ENCODE data around the gene ZDHHC7.

ZDHHC7 gene

DNA sequence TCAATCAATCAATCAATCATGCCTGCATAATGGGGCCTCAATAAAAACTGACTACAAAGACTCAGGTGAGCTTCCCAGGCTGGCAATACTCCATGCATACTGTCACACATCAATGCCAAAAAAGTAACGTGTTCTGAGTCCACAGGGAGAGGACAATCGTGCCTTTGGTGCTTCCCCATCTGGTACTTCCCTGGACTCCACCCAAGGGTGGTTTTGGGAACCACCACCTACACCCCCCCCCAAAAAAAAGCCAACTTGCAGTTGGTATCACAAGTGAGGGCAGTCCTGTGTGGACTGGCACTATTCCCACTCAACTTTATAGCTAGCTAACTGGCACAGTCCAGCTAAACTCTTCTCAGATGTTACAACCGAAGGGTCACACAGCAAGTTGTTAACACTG is 3.1 kb downstream of the ZDHHC7 start:
- H3K4me3 ChIP-seq (ENCODE audit: severe bottlenecking): no peak overlapping the region
- TF ChIP-seq, protein P1, sequence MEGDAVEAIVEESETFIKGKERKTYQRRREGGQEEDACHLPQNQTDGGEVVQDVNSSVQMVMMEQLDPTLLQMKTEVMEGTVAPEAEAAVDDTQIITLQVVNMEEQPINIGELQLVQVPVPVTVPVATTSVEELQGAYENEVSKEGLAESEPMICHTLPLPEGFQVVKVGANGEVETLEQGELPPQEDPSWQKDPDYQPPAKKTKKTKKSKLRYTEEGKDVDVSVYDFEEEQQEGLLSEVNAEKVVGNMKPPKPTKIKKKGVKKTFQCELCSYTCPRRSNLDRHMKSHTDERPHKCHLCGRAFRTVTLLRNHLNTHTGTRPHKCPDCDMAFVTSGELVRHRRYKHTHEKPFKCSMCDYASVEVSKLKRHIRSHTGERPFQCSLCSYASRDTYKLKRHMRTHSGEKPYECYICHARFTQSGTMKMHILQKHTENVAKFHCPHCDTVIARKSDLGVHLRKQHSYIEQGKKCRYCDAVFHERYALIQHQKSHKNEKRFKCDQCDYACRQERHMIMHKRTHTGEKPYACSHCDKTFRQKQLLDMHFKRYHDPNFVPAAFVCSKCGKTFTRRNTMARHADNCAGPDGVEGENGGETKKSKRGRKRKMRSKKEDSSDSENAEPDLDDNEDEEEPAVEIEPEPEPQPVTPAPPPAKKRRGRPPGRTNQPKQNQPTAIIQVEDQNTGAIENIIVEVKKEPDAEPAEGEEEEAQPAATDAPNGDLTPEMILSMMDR (IDR thresholded peaks at IDR 0.05; ENCODE audit: poor library complexity, severe bottlenecking): no peak
- H3K27ac ChIP-seq (ENCODE audit: poor library complexity, severe bottlenecking): peak overlapping the region; percentile 99
- DNase-seq (ENCODE audit: low spot score): no peak
- H3K27me3 ChIP-seq (ENCODE audit: insufficient read depth, poor library complexity, severe bottlenecking): no peaks in the 10 kb centered on the region
- ATAC-seq (ENCODE audit: low read depth): no peak
- peaks cover 42% of the 10 kb centered on the region for H3K4me1 ChIP-seq (ENCODE audit: insufficient read depth, poor library complexity, severe bottlenecking)
- no peaks in the 10 kb centered on the region for H3K9me3 ChIP-seq (ENCODE audit: severe bottlenecking)
- H3K36me3 ChIP-seq (ENCODE audit: low read depth): peaks cover 34% of the 10 kb centered on the region

DNA sequence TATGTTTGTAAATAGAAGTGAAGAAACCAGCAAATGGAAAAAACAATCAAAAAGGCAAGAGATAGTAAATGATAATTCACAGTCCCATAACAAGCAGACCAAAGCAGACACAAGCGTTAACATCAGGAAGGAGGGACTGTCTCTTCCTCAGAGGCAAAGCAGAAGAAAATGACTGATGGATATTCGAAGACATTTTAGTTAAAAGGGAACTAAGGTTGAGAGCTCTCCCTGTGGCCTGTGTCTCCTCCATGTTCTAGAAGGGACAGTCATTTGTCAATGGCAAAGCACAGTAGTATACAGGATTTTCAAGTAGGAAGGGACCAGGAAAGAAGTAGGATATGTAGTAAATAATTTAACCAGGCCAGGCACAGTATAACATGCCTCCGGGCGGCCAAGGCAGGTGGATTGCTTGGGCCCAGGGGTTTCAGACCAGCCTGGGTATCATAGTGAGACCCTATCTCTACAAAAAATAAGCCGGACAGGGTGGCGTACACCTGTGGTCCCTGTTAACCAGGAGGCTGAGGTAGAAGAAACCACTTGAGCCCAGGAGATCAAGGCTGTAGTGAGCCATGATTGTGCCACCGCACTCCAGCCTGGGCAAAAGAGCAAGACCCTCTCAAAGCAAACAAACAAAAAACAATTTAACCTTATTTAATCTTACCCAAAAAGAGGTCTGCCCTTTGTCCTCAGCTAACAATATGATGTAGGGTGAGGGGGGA is 3.7 kb downstream of the ZDHHC7 start:
- DNase-seq (ENCODE audit: low spot score) (no peak), ATAC-seq (ENCODE audit: low read depth) (no peak)
- Histone ChIP-seq H3K4me1 (ENCODE audit: insufficient read depth, poor library complexity, severe bottlenecking) (peaks cover 48% of the 10 kb centered on the region), H3K27me3 (ENCODE audit: insufficient read depth, poor library complexity, severe bottlenecking) (no peaks in the 10 kb centered on the region), H3K9me3 (ENCODE audit: severe bottlenecking) (no peaks in the 10 kb centered on the region), H3K4me3 (ENCODE audit: severe bottlenecking) (no peak overlapping the region), H3K27ac (ENCODE audit: poor library complexity, severe bottlenecking) (peak overlapping the region; percentile 99), H3K36me3 (ENCODE audit: low read depth) (peaks cover 38% of the 10 kb centered on the region)
- TF ChIP-seq, protein P1 (IDR thresholded peaks at IDR 0.05; ENCODE audit: poor library complexity, severe bottlenecking): no peak

DNA sequence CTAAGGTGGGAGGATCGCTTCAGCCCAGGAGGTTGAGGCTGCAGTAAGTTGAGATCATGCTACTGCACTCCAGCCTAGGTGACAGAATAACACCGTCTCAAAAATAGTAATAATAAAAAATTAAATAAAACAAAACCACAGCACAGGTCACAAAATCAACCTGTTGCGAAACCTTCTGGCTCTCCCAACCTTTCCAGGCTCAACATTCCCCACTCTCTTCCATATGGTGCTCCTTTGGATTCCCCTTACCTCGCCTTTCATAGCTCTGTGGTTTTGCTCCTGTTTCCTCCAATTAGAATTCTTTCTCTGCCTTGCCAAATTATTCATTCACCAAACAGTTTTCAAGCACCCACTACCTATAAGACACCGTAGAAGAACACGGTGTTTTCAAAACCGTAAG is 4.7 kb downstream of the ZDHHC7 start:
- H3K36me3 ChIP-seq (ENCODE audit: low read depth): peaks cover 47% of the 10 kb centered on the region
- H3K27me3 ChIP-seq (ENCODE audit: insufficient read depth, poor library complexity, severe bottlenecking): no peaks in the 10 kb centered on the region
- H3K4me1 ChIP-seq (ENCODE audit: insufficient read depth, poor library complexity, severe bottlenecking): peaks cover 51% of the 10 kb centered on the region
- DNase-seq (ENCODE audit: low spot score) (no peak), ATAC-seq (ENCODE audit: low read depth) (no peak)
- TF ChIP-seq, protein P1 (IDR thresholded peaks at IDR 0.05; ENCODE audit: poor library complexity, severe bottlenecking): no peak
- no peak overlapping the region for H3K4me3 ChIP-seq (ENCODE audit: severe bottlenecking)
- H3K9me3 ChIP-seq (ENCODE audit: severe bottlenecking): no peaks in the 10 kb centered on the region
- H3K27ac ChIP-seq (ENCODE audit: poor library complexity, severe bottlenecking): peak overlapping the region; percentile 99

- Histone ChIP-seq H3K4me1 (ENCODE audit: insufficient read depth, poor library complexity, severe bottlenecking) (peaks cover 63% of the 10 kb centered on the region), H3K27ac (ENCODE audit: poor library complexity, severe bottlenecking) (peak overlapping the region; percentile 99), H3K36me3 (ENCODE audit: low read depth) (peaks cover 54% of the 10 kb centered on the region), H3K27me3 (ENCODE audit: insufficient read depth, poor library complexity, severe bottlenecking) (no peaks in the 10 kb centered on the region), H3K4me3 (ENCODE audit: severe bottlenecking) (no peak overlapping the region), H3K9me3 (ENCODE audit: severe bottlenecking) (no peaks in the 10 kb centered on the region)
- TF ChIP-seq, protein P1 (IDR thresholded peaks at IDR 0.05; ENCODE audit: poor library complexity, severe bottlenecking): no peak
- DNase-seq (ENCODE audit: low spot score) (no peak), ATAC-seq (ENCODE audit: low read depth) (peak; percentile 58)
Observed at GRCh38 chr16:85005285-85006069, 5.9 kb downstream of the ZDHHC7 start.

All from RWPE2 (cell line).